GM19463 (cell line): ENCODE measurements around the gene NDRG4.

Experiments
- ATAC-seq: cut with Tn5 transposase; IDR thresholded peaks from one replicate; pipeline ENCODE4 v1.9.1; 2021; ENCODE audit warnings: mild to moderate bottlenecking, moderate library complexity; ENCODE audit not compliant: unreplicated experiment

NDRG4 gene, protein sequence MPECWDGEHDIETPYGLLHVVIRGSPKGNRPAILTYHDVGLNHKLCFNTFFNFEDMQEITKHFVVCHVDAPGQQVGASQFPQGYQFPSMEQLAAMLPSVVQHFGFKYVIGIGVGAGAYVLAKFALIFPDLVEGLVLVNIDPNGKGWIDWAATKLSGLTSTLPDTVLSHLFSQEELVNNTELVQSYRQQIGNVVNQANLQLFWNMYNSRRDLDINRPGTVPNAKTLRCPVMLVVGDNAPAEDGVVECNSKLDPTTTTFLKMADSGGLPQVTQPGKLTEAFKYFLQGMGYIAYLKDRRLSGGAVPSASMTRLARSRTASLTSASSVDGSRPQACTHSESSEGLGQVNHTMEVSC

GRCh38 chr16:58499615-58500351 lies at the start of gene NDRG4:
Gene NDRG4, plus strand, starts transcription at chr16:58500143. Its CDS starts 106 bp downstream, at chr16:58500249.
- ATAC-seq = peak; percentile 69

DNA sequence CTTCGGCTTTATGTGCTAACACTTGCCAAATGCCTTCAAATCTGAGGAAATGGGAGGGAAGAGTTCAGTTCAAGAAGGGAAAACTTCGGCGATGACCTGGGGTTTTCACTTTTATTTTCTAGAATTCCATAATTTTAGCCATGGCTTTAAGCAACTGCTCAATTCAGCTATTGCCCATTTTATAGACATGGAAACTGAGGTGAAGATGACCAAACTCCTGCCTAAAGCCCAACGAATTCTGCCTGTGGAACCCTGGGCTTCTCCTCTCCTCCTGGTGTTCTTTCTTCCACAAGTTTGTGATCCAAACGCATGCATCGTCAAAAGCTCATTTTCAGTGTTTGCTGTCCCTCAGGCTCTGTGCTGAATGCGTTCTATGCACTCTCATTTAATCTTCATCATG lies 49.4 kb upstream of the NDRG4 start:
- ATAC-seq = no peak

- no peak for ATAC-seq
Observed at GRCh38 chr16:58451265-58451689, 48.7 kb upstream of the NDRG4 start.

DNA sequence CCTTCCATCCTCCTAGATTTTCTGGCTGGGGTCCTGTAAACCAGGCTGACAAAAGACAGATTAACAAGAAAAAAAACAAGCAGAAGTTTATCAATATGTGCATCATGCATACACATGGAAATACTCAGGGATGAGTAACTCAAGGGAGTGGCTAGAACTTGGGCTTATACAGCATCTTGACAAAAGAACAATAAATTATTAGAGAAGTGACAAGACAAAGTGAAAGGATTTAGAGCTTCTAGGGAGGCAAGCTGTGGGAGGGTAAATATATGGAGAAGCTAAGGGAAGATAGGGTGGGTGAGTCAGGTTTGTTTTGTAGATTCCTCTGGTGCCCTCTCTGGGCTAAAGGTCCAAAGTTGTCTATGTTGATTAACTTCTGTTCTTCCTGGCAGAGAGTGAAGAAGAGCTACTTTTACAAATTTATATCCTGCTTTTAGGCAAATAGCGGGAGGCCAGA lies 48.0 kb upstream of the NDRG4 start:
- no peak for ATAC-seq

GRCh38 chr16:58452640-58453039 lies 47.3 kb upstream of the NDRG4 start:
- ATAC-seq = no peak

DNA sequence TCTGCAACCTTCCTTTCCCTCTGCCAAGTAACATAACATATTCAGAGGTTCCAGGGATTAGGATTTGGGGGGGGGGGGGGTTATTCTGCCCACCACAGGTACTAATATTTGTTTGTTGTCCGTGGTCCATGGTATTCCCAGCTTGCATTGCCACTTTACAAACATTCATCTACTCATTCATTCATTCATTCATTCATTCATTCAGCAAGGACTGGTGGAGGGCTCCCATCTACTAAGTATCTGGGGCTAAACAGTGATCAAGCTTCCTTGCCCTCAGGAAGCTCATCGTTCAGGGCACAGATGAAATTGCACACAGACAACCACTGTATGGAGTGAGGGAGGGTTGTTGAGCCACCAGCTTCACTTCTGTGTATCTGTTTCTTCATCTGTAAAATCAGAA lies 45.8 kb upstream of the NDRG4 start:
- no peak for ATAC-seq

- ATAC-seq = no peak
Observed at GRCh38 chr16:58454856-58455255, 45.1 kb upstream of the NDRG4 start.

DNA sequence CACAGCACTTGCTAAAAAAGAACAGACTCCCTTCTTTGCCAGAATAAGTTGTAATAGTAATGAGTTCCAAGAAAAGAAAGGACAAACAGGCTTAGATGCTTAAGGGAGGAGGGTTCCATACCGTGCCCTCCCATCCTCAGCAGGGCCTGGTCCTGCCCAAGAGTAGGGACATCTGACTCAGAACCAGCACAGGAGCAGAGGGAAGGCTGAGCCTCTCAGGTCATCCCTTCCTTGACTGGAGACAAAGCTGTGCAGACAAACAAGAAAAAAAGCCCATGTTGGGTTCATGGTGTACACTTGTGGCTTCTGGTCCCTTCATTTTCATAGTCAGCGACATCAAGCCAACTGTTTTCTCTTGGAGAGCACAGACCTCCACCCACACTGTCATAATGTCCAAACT lies 44.2 kb upstream of the NDRG4 start:
- no peak for ATAC-seq

GRCh38 chr16:58456193-58456592 lies 43.8 kb upstream of the NDRG4 start:
- ATAC-seq = no peak

DNA sequence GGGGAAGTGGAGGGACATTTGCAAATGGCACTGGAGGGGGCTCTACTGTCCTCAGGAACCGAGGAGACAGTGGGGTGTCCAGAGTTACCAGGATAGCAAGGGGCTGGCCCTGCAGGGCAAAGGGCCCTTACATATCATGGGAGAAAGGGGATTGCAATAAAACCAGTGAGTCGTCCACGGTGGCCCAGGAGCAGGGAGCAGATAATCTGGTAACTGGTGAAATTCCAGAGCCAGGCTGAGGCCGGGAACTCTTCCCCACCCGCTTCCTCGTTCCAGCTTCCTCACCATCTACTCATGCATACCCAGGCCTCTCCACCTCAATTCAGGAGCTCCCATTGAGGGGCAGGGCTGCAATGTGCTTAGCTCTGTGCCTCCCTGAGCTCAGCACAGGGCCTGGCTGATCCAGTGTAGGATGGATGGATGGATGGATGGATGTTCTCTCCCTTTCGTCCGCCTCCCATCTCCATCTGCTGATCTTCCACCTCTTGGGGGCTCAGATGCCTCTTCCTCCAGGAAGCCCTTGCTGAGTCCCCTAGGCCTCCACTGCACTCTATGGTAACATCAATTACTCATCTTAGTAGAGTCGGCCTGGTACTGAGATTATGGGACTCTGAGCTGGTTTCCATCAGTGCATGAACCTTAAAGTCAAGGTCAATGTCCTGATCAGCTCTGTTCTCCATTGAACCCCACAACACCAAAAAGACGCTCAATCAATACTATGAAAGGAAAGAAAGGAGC lies 41.2 kb upstream of the NDRG4 start:
- peak; percentile 37 for ATAC-seq

DNA sequence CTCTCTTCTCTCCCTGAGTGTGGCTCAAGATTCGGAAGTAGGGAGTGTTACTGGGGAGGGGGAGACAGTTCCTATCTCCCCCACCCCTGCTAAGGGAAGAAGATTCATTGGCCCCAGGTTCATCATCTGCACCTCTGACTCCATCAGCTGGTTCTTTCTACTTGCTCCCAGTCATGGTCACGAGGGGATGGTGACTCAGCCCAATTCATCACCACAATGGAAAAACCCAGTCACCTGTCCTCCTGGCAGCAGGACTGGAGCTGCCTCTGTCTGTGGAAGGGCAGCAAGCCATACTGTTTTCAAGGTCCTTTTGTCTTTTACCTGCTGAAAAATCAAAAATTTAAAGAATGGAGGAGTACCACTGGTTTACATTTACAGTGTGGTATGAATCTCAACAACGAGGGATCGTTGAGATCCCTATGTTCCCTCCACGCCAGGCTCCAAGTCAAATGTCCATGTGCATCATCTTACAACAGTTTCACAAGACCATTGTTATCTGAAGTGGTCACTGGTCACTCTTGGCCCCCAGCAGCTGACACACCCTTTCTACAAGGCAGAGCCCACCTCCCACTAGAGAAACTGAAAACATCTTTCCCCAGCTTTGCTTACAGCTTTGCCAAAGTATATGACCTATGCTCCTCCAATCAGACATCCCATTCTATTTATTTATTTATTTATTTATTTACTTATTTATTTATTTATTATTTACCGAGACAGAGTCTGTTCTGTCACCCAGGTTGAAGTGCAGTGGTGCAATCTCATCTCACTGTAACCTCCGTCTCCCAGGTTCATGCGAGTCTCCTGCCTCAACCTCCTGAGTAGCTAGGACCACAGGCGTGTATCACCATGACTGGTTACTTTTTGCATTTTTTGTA lies 40.4 kb upstream of the NDRG4 start:
- peak; percentile 68 for ATAC-seq

DNA sequence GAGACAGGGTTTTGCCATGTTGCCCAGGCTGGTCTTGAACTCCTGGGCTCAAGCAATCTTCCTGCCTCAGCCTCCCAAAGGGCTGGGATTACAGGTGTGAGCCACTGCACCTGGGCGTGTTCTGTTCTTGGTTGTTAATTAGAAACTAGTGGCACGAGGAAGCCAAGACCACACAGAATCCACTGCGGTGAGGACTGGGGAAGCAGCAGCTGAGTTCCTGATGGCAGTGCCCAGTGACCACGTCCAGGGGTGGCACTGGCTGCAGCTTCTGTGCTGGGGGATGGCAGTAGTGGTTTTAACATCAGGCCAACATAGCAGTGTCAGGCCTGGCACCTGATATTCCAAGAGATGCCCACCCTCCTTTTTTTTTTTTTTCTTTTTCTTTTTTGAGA lies 39.7 kb upstream of the NDRG4 start:
- no peak for ATAC-seq

GRCh38 chr16:58461056-58461455 lies 38.9 kb upstream of the NDRG4 start:
- no peak for ATAC-seq

- ATAC-seq = no peak
Observed at GRCh38 chr16:58461640-58462039, 38.3 kb upstream of the NDRG4 start.

DNA sequence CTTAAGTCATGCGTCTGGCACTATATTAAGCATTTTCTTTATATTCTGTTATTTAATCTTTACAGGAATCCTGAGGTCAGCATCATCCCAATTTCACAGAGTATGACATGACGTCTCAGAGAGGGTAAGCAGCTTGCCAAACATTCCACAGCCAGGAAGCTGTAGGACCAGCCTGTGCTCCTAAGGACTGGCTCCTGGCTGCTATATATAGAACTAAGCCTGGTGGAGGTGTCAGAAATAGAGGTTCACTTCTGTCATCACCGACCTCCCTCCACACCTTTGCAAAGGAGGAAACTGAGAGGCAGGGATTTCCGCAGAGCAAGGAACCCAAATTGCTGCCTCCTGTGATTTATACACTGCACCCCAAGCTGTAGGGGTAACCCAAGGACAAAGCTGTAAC lies 37.9 kb upstream of the NDRG4 start:
- no peak for ATAC-seq

DNA sequence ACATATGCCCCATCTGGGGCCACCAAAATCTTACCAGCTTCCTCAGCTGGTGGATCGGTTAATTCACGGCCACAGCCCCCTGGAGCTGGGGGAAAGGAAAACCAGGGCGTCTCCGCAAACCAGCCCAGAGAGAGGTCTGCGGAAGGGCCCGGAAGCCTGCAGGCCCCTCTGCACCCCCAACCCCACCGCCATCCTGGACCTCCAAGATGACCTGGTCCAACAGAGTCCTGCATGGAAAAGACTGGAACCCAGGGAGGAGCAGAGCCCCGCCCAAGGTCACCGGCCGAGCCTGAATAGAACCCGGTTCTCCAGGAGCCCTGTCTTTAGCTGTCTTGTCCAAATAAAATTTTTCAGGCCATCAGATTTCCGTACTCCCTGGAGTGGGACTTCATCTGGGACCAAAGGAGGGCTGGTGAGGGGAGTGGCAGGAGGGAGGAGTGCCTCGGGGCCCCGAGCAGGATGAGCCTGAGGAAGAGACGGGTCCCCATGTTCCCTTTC lies 37.4 kb upstream of the NDRG4 start:
- ATAC-seq = no peak

GRCh38 chr16:58462997-58463941 lies 36.7 kb upstream of the NDRG4 start:
- ATAC-seq = no peak

DNA sequence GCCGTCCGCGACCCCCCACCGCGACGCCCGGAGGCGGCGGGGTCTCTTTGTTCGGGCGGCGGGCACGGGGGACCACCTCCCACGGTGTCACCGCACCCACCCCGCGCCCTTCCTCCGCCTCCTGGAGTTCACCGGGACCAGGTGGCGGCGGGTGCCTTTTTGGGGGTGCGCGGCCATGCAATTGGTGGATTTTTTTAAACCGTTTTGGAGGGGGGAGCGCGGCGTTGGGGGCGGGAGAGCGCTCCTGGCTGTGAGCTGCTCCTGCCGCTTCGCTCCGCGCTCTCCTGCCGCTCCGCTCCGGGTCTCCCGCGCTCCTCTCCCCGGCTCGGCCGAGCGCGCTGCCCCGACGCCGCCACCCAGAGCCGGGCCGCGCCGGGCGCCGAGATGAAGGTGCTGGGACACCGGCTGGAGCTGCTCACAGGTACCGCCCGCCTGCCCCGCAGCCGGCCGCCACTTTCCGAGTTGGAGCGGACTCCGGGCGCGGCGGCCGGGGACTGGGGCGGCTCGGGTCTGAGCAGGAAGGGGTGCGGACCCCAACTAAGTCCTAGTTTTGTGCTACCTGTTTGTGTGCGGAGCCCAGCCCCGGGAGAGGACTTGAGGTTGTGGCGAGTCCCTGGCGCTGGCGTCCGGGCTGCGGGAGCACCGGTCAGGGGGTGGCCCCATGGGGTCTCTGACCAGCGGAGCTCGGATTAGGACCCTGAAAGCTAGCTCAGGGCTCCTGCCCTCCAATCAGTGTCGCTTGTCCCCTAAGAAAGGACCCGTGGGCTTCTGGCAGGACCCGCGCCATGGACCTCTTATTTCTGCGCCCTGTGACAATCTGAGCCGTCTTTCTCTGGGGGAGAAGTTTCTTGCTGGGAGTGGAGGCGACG lies 35.7 kb upstream of the NDRG4 start:
- ATAC-seq = no peak
